Stimulated activated CD8-positive, alpha-beta memory T cell treated with anti-CD3 and anti-CD28 coated beads, Interleukin-15, amount 100 ng/mL, for 1 hour (primary cell): ENCODE data around the gene PGGT1B.
A peak's percentile ranks its signal among the peaks of the same experiment; 100 is the strongest.
"Not testable (repeated sequence)": the region's sequence is repeated elsewhere in the genome, so short reads cannot be mapped to it uniquely, and the experiment has no call there.

Source experiments
- DNase-seq: peaks from one replicate; pipeline ENCODE4 v3.0.0-alpha.2; 2020; ENCODE audit warnings: low read depth

Gene PGGT1B

DNA sequence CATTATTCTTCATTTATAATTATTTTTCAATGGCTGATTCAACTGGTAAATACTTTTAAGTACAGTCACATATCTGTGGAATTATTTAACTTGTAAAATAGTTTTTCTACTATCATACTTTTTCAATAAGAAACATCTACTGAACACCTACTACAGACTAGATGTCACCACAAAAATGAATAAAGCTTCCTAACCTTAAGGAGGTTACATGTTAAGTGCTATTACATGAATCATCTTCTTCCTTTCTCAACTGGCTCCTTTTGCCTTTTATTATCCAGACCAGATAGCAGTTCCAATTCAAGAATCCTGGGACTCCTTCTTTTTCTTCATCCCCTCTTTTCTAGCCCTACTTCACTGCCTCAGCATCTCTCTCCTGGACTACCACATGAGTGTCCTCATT, 4.7 kb downstream of the PGGT1B start:
- DNase-seq = no peak

DNA sequence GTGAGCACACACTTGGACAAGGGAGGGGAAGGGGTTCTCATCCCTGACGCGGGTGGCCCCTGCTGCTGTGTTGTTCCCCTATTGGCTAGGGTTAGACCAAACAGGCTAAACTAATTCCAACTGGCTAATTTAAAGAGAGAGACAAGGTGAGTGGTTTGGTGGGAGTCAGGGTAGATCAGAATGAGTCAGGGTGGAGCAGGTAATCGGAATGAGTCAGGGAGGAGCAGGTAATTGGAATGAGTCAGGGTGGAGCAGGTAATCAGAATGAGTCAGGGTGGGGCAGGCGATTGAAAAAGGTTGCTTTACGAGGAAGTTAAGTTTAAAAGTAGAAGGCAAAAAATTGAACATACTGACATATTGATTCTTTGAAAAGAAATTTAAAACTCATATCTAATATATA, 13.3 kb downstream of the PGGT1B start:
- not testable (repeated sequence) for DNase-seq

DNA sequence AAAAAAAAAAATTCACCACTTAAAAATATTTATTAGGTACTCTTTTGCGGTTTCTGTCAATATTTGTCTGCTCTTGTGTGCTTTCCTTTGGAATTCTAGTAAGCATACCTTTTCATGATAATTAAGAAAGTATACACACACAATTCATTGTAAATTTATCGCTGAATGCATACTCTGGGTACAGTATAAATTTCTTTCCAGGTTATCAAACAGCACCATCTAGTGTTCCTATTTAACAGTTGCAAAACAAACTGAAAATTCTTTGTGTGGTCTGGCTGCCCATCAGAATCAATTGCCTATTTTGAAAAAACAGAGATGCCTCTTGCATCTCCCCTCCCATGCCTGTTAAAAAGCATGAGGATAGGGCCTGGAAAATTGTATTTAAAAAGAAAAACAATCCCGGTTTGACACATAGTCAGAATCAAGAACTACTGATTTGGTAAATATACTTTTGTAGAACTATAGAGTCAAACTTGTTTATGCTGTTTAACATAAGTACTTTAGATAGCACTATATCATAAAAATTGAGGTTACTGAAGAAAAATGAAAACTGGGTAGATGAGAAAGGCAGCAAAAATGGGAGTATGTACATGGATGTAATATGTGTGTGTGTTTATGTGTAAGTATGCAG, 16.2 kb downstream of the PGGT1B start:
- DNase-seq = no peak

DNA sequence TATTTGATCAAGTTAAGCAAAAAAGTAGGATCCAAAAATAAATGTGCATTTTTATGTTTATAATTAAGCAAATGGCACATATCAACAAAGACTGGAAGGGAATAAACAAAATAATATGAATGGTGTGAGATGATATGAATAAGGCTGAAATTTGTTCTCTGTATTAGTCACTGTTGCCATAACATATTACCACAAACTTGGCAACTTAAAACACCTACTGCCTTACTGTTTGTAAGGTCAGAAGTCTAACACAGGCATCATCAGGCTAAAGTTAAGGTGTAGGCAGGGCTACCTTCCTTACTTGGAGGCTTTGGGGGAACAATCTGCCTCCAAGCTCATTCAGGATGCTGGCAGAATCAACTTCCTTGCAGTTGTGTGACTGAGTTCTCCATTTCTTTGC, 19.3 kb downstream of the PGGT1B start:
- no peak for DNase-seq

DNA sequence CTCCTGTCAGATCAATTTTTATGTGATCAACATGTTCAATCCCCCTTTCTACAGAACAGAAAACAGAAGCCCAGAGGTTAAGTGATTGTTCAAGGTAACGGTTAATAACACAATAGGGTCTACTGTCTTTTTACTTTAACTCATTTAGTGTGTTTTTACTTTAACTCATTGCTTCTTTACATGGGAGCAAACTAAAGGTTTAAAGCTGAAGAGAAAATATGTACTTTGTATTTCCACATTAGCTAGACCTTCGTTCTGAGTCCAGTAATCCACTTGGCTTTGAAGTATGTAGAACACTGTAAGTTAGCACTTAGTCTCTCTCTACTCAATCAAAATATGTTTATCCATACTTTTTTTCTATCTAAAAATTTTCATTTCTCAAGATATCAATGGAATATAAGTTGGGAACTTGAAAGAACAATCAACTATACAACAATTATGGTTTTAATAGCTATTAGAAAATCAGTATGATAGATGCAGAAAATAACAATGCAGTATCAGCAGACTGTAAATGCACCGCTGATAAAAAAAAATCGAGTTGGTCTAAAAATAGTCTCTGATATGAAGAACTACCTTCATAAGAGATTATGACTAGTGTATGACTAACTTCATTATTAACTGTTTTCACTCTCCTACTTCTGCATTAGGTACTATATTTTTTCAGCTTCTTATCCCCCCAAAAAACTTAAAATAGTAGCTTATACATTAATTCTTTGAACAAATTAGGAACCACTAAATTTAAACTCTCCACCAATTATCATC, 20.6 kb downstream of the PGGT1B start:
- DNase-seq = no peak

DNA sequence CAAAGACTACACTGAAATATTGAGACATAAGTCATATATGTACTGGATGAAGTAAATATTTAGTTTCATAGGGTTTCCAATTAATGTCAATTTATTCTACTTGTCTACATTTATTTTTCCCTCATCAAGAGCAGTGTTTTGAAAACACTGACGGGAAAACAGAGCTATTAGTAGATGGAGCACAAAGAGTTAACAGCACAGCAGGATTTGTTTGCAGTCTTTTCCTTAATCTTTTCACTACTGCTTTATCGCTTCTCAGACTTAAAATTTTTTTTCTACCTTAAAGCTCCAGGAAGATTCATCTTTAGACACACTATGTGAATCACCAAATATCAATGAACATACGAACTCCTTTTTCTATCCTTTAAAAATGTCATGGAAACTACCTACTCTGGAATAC, 25.6 kb downstream of the PGGT1B start:
- no peak for DNase-seq

DNA sequence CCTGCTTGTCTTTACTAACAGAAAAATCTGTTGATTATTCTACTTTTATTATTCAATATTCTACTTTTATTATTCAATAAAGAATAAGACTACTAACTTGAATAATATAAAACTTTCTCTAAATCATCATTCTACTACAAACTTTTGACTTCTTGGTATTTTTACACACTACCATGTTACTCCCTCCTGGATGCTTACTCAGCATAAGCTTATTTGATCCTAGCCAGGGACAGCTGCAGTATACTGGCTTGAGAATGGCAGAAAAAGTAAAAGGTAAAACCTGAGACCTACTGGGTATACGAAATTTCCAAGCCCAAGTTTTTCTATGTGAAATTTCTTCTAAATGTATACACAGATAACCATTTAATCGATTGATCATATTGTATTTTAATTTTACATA, 26.1 kb downstream of the PGGT1B start:
- DNase-seq = no peak

DNA sequence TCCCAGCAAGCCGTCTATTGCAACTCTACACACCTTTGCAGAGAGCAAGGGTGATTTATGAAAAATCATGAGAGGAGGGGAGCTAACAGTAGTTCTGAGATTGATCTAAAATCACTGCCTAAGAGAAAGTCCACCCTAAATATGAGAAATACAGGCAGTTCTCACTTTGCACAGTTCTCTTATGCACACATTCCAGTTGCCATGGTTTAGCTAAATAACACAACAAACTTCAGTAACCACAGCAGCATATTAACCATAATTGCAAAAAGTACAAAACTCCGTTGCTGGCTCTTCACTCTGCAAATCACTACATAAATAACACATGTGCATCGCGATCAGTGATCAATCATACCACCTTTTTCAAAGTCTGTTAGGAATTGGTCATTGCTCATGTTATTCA, 31.1 kb downstream of the PGGT1B start:
- no peak for DNase-seq

DNA sequence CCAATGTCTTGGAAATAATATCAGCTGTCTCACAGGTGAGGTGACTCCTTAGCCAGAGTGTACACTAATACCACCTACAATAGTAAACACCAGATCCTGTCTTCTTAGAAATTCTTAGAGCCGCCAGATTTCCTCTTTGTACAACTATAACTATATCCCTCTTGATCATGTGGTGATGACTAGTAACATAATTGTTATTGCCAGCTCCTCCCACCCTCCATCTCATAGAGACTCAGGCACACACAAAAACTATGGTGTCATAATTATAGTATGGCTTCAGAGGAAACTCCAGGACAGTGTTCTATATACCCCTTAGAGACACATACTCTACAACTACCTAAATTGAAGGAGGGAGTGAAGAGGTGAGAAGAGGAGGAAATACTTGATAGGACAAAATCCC, 33.1 kb downstream of the PGGT1B start:
- DNase-seq = no peak

DNA sequence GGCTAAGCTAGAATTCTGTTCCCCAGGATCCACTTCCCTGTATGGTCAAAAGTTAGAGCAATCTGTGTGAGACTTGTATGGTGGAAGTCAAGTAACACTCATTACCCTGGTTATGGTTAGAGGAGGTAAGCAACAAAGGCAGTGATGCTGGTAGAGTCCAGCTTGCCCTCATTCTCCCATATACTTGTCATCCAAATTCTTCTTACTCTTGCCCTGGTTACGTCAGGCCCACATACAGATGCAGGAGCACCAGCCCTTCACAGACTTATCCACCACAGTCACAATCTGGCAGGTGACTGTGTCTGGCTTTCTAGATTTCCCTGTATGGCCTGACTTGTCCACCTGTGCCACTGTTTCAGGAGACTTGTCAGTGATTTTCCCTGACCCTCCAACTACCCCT, 35.4 kb downstream of the PGGT1B start:
- no peak for DNase-seq

DNA sequence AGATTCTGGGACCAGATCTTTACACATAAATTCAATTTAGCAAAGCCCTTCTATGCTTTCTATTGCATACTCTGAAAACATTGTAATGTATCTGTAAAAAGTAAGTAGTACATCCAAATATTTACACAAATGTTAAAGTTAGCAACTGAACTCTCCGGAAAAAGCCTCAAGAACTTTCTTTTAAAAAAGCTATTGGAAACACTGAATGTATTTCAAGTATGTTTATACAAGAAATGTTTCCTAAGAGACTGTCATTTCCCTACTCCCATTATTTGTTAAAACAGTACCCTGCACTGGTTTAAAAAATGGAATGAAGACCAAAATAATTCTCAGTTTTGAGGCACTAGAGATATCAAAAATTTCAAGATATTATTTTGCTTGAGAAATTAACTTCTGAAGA, 48.1 kb downstream of the PGGT1B start:
- no peak for DNase-seq

DNA sequence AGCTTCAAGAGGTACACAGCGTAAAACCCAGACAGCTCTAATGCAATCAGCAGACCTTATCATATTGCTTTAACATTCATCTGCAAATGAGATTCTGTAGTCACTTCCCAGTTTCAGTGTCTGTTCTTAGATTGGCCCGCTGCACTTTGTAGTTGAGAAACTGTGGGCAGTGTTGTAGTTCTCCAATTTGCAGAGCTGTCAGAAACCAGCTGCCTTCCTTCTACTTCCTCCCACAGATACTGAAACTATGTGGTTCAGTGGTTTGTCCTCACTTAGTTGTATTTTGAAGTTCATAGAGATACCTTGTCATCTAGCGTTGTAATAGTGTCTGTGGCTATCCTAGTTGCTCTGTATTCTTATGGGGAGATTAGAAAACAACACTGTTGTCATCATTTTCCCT, 53.4 kb downstream of the PGGT1B start:
- DNase-seq = peak; percentile 3

DNA sequence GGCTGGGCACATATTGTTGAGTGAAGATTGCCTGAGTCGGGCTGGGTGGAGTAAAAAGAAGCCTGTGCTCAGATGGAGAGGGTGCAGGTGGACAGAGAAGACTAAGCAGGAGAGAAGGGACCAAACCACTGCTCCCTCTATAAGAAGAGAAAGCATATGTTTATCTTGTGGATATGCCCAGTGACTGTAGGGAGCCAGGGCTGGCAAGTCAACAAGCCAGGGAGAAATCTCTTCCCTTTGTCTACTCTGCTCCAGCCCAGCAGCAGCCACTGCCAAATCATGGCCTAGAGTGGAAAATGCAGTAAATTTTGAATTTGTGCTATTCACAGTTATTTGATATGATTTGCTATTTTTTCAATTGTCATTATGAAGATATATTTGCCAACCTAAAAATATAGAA, 59.7 kb downstream of the PGGT1B start:
- DNase-seq = no peak

DNA sequence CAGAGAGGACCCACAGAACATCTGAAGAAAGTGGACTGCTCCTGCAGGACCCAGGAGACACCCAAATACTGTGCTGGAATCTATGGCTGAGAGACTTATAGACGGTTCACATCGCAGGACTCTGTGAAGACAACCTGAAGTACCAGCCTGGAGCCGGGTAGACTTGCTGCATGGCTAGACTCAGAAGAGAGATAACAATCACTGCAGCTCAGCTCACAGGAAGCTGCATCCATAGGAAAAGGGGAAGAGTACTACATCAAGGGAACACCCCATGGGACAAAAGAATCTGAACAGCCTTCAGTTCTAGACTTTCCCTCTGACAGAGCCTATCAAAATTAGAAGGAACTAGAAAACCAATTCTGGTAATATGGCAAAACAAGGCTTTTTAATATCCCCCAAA, 66.5 kb downstream of the PGGT1B start:
- DNase-seq = no peak

DNA sequence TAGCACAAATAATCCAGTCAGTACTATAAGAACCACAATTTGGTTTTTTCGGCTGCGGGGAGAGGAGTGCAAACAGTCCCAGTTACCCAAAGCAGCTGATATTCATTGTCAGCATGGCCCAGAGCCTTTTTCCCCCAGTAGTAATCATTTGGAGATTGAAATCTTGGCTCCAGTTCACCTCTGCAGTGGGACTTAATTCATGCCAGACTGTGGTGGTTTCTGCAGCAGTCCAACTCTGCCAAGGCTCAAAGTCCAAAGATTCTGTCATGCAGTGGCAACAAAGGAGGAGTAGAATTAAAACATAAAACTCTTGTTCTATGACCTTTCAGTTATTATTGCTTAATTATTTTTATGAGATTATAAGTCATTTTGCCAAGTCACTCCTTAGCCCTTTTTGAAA, 68.0 kb downstream of the PGGT1B start:
- DNase-seq = no peak

DNA sequence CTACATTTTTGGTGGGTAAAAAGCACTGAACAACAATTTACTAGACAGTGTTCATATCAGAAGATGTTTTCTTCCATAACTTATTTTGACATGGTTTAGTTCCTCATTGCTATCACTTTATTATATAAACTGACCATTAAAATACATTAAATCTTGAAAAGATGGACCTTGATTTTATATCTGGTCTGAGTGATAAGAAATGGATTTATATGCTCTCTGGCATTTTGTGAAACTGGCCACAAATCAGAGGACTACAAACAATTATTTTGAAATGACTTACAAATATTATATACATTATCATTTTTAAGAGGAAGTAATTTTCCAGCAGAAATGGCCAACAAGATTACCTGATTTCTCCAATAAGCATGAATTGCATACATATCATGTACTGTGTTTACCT, 69.4 kb downstream of the PGGT1B start:
- no peak for DNase-seq

DNA sequence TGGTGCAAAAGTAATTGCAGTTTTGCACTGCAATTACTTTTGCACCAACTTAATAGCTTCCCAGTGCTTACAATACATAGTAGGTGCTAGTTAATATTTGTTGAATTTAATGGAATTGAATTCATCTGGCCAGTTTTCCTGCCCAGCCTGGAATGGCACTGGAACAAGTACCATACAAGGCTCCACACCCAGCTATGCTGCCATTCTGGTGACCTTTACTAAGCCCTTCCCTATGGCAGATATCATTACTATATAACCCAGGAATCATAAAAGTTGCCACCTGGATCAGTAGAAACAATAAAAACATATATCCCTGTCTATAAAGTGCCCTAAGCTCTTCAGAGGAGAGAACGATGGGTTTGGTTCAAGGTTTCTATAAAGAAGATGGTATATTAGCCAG, 70.6 kb downstream of the PGGT1B start:
- no peak for DNase-seq

DNA sequence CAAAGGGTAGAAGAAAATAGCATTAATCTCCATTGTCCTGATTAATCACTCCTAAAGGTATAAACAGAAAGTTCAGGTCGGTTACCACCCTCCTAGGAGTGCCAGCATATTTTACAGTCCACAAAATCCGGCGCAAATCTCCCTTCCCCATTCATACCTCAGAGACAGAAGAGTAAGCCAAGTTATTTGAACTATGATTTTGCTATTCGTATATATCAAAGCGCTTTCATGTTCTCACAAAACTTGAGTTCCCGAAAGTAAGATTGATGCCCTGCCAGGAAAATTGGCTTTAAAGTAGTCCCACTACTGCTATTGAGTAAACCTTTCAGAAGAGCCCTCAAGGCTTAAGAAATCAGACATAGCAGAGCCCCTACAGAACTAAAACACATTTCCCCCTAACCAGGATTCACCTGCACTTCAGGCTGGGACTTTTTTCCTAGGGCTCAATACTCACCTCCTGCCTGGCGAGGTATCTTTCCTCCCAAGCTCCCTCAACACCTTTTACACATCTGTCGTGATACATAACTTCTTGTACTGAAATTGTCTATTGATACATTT, 71.1 kb downstream of the PGGT1B start:
- DNase-seq = no peak

DNA sequence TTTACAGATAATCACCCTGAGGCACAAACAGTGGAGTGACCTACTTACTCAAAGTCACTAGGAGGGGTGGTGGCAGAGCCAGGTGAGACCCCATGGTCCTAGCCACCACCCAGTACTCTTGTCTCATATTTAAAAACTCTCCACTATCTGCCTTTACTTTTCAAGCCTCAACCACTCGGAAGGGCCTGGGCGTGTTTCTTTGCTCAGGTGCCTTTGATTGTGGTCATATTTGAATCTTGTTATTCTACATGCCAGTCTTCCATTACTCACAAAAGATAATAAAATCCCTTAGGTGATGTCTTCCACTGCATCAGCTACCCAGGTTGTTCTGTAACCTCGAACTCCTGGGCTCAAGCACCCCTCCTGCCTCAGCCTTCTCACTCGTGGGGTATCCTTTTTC, 72.3 kb downstream of the PGGT1B start:
- DNase-seq = no peak

DNA sequence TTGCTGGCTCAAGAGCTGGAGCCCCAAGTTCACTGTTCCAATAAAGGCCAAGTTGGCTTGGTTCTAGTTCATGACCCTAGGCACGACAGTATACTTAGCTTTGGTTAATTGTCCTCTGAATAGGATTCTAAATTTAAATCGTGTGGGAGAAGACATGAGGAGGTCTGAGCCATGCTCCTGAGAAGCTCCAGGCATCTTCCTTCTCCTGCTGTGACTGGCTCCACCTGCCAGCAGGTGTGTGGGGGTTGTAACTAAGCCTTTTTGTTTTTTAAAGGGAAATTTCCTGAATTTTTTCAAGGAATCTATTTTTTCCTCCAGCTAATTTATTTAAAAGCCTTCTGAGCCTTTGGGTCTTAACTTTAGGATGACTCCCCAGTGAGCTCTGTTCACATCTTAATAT, 72.8 kb downstream of the PGGT1B start:
- no peak for DNase-seq

DNA sequence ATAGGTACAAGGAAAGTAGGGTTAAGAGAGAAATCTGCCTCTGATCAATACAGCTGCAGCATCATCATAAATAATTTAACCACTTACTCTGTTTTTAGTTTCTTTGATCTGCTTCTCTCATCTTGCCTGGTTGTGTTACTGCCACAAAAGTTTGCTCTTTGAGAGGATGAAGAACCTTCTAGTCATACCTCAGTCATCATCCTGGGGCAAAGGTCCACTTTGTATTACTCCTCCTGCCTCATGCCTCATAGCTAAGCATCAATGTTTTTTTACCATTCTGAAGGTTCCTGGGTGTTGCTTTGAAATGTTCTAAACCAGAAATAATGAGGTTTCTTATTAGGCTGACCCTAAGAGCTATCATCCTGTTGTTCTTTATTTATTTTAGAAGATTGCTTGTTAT, 75.9 kb downstream of the PGGT1B start:
- DNase-seq = no peak

DNA sequence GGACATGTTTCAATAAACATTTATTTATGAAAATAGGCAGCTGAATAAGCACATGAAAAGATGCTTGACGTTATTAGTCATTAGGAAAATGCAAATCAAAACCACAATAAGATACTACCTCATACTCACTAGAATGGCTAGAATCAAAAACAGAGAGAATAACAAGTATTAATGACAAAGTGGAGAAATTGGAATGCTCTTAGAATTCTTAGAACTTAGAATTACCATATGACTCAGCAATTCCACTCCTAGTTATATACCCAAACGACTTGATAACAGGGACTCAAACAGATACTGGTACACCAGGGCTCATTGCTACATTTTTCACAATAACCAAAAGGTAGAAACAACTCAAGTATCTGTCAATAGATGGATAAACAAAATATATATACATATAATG, 77.9 kb downstream of the PGGT1B start:
- no peak for DNase-seq

DNA sequence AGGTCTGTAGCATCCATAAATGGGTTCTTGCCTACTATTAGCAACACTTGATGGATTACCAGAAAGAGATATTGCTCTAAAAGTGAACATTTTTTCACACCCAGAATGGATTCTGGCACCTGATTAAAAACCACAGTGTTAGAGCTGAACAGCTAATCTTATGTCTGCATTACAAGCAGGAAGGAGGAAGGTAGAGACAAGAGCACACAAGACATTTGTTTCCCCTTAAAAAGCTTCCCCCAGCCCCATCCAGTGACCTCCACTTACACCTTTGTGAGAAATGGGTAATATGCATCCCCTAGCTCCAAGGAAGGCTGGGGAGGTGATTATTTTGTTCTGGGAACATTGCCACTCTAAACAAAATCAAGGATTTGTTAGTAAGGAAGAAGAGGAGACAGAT, 80.9 kb downstream of the PGGT1B start:
- DNase-seq = no peak

DNA sequence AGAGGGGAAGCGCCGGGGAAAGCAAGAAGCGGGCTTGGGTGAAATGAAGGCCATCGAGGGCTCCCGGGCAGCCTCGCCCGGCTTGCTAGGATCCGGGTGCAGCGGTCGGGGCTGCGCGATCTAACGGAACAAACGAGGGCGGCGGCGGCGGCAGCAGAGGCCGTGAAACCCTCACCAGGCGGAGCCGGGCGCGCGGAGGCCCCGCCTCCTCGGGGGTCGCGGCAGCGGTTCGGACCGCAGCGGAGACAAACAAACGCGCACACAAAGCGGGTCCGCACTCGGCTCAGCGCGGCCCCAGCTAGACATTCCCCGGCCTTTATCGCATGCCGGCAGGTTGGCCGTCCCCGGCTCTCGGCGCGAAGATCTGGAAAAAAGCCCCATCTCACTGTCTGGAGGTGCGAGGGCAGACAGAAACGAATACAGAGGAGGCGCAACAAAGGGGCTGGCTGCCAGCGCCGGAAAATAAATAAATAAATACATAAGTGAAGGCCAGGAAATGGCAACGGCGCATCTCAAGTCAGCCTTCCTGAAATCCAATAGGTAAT, 82.4 kb downstream of the PGGT1B start:
- DNase-seq = no peak
